ENCODE data around the gene ORM1. TPM values are rescaled to one million over a fixed set of nuclear protein-coding genes. Genes with fewer than 3 reads are reported as not detected.

Gene ORM1
- total RNA-seq, 1 experiment from 2014 or later, result 4.4 TPM

- Histone ChIP-seq H3K23ac (ENCODE audit: insufficient read length, low read depth, low read length) (no peak overlapping the region), H3K4ac (ENCODE audit: low read depth, low read length) (no peak overlapping the region), H3K4me2 (ENCODE audit: insufficient read depth, insufficient read length, low read length) (no peak overlapping the region)
Measured at GRCh38 chr9:114374936-114375335, 52.0 kb downstream of the ORM1 start.

More at GRCh38 chr9:114374936-114375335, 52.0 kb downstream of the ORM1 start:
- Histone ChIP-seq H4K20me1 (ENCODE audit: control insufficient read depth, insufficient read depth, insufficient read length) (no peaks in the 10 kb centered on the region), H3K27me3 (ENCODE audit: insufficient read depth, low read length) (no peaks in the 10 kb centered on the region), H3K23me2 (ENCODE audit: insufficient read length, low read depth, low read length, poor library complexity, severe bottlenecking) (no peaks in the 10 kb centered on the region), H2AK5ac (ENCODE audit: insufficient read length, low read length) (no peak overlapping the region), H2BK20ac (ENCODE audit: low read depth, low read length, poor library complexity, severe bottlenecking) (no peak overlapping the region), H2AFZ (ENCODE audit: low read length) (no peak overlapping the region), H3K4me1 (ENCODE audit: insufficient read depth, low read length) (peaks cover 4% of the 10 kb centered on the region), H4K8ac (replicated peaks; ENCODE audit: insufficient read length, low read depth, low read length) (no peak overlapping the region), H3K14ac (ENCODE audit: insufficient read depth, low read length) (no peak overlapping the region), H3K9ac (ENCODE audit: extremely low read depth, insufficient read length, low read length) (no peak overlapping the region), H3K9me3 (ENCODE audit: control insufficient read depth, low read depth, low read length) (no peaks in the 10 kb centered on the region), H3K79me2 (ENCODE audit: insufficient read depth, low read length) (no peaks in the 10 kb centered on the region), H3T11ph (ENCODE audit: low read length) (no peak overlapping the region), H2BK12ac (ENCODE audit: insufficient read length, low read depth, low read length) (no peak overlapping the region), H2BK15ac (ENCODE audit: low read depth, low read length) (no peak overlapping the region), H2BK5ac (ENCODE audit: insufficient read length, low read length) (no peak overlapping the region), H2BK120ac (ENCODE audit: low read depth, low read length, poor library complexity, severe bottlenecking) (no peak overlapping the region), H4K91ac (ENCODE audit: insufficient read length, low read depth, low read length) (no peak overlapping the region), H3K79me1 (ENCODE audit: insufficient read depth, low read depth, low read length, poor library complexity, severe bottlenecking) (no peaks in the 10 kb centered on the region), H4K5ac (ENCODE audit: insufficient read length, low read depth, low read length) (no peak overlapping the region), H3K18ac (ENCODE audit: insufficient read length, low read depth, low read length) (no peak overlapping the region), H3K56ac (ENCODE audit: insufficient read length, low read depth, low read length) (no peak overlapping the region), H3K27ac (ENCODE audit: insufficient read length, low read depth, low read length) (no peak overlapping the region)
- TF ChIP-seq, protein P1, sequence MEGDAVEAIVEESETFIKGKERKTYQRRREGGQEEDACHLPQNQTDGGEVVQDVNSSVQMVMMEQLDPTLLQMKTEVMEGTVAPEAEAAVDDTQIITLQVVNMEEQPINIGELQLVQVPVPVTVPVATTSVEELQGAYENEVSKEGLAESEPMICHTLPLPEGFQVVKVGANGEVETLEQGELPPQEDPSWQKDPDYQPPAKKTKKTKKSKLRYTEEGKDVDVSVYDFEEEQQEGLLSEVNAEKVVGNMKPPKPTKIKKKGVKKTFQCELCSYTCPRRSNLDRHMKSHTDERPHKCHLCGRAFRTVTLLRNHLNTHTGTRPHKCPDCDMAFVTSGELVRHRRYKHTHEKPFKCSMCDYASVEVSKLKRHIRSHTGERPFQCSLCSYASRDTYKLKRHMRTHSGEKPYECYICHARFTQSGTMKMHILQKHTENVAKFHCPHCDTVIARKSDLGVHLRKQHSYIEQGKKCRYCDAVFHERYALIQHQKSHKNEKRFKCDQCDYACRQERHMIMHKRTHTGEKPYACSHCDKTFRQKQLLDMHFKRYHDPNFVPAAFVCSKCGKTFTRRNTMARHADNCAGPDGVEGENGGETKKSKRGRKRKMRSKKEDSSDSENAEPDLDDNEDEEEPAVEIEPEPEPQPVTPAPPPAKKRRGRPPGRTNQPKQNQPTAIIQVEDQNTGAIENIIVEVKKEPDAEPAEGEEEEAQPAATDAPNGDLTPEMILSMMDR (conservative IDR thresholded peaks at IDR 0.05), result no peak
- H3K27ac Mint-ChIP-seq, result peak overlapping the region; percentile 0 to 80 (median 7); a peak in 5 of 7 replicates
- H3K27me3 Mint-ChIP-seq (ENCODE audit: low read depth), result no peaks in the 10 kb centered on the region
- no peaks in the 10 kb centered on the region for H3K9me3 Mint-ChIP-seq
- H3K4me1 Mint-ChIP-seq, result peaks cover 43 to 56% of the 10 kb centered on the region in 2 experiments
- DNase-seq, result no peak
- WGBS (ENCODE audit: extremely low coverage, insufficient read length, low lambda C conversion rate), result no CpG with 5 or more reads among the region's 9 CpGs
- no peak overlapping the region for H3K4me3 Mint-ChIP-seq
- H3K36me3 Mint-ChIP-seq (ENCODE audit: insufficient read depth in 1 of 3, low read depth in 3 of 3), result peaks cover 21 to 28% (median 23%) of the 10 kb centered on the region in 3 experiments; a peak in 6 of 7 replicates
